Neural cell (in vitro differentiated cells): Measurements from ENCODE around the gene PCDH9. TPM values are rescaled to one million over a fixed set of nuclear protein-coding genes. Genes with fewer than 3 reads are reported as not detected.

Experiments
- H2AFZ ChIP-seq: fragments of 200-600, 300-800 bp; sonication (generic), shearing (Covaris generic); 2 replicates; pipeline ENCODE4 v1.6.0; 2014; ENCODE audit warnings: low read depth, mild to moderate bottlenecking, antibody characterized with exemption, low read length, moderate library complexity
- H3F3A ChIP-seq: fragments of 200-600 bp; shearing (Covaris generic); 2 replicates; pipeline ENCODE4 v1.6.1; 2016; ENCODE audit warnings: mild to moderate bottlenecking, moderate library complexity, mixed read lengths, antibody characterized with exemption, low read length; ENCODE audit not compliant: insufficient read depth, poor library complexity, severe bottlenecking
- H3K27ac ChIP-seq: fragments of 200-600, 300-800 bp; sonication (generic), shearing (Covaris generic); 2 replicates; pipeline ENCODE4 v1.5.1; 2014; ENCODE audit warnings: mild to moderate bottlenecking, low read length, moderate library complexity
- H3K27me3 ChIP-seq: fragments of 300-800, 200-600 bp; sonication (generic), shearing (Covaris generic); 2 replicates; pipeline ENCODE4 v1.6.0; 2014; ENCODE audit warnings: mild to moderate bottlenecking, low read depth, low read length, moderate library complexity; ENCODE audit not compliant: insufficient read depth
- H3K36me3 ChIP-seq: fragments of 300-800, 200-600 bp; sonication (generic), shearing (Covaris generic); 2 replicates; pipeline ENCODE4 v1.5.1; 2014; ENCODE audit warnings: mild to moderate bottlenecking, antibody characterized with exemption, low read length, moderate library complexity; ENCODE audit not compliant: insufficient read depth
- H3K4me2 ChIP-seq: fragments of 300-800, 200-600 bp; sonication (generic), shearing (Covaris generic); 2 replicates; pipeline ENCODE4 v1.6.0; 2014; ENCODE audit warnings: mild to moderate bottlenecking, low read length
- H3K4me3 ChIP-seq: fragments of 300-800, 200-600 bp; sonication (generic), shearing (Covaris generic); 2 replicates; pipeline ENCODE4 v1.5.1; 2014; ENCODE audit warnings: mild to moderate bottlenecking, low read length, moderate library complexity
- H3K79me2 ChIP-seq: fragments of 200-600 bp; shearing (Covaris generic); replicated peaks from 2 replicates; pipeline ENCODE4 v1.6.0; 2014; ENCODE audit warnings: mild to moderate bottlenecking, low read length, moderate library complexity; ENCODE audit not compliant: insufficient read depth
- H3K9ac ChIP-seq: fragments of 300-800, 200-600 bp; sonication (generic), shearing (Covaris generic); 2 replicates; pipeline ENCODE4 v1.6.1; 2016; ENCODE audit warnings: mild to moderate bottlenecking, low read length, mixed read lengths
- H3K9me2 ChIP-seq: fragments of 200-600 bp; shearing (Covaris generic); 2 replicates; pipeline ENCODE4 v1.6.1; 2016; ENCODE audit warnings: mild to moderate bottlenecking, low read length, mixed read lengths; ENCODE audit not compliant: insufficient read depth
- H3K9me3 ChIP-seq: fragments of 200-600, 300-800 bp; sonication (generic), shearing (Covaris generic); 2 replicates; pipeline ENCODE4 v1.6.1; 2016; ENCODE audit warnings: mild to moderate bottlenecking, mixed run types, low read length, moderate library complexity, mixed read lengths
- H4K20me1 ChIP-seq: fragments of 200-600 bp; shearing (Covaris generic); 2 replicates; pipeline ENCODE4 v1.6.1; 2016; ENCODE audit warnings: mild to moderate bottlenecking, mixed run types; ENCODE audit not compliant: insufficient read depth
- EP300 ChIP-seq: fragments of 450-650 bp; conservative IDR thresholded peaks from 2 replicates; pipeline ENCODE4 v1.6.1; 2014; ENCODE audit warnings: antibody characterized with exemption, mild to moderate bottlenecking, moderate library complexity; ENCODE audit not compliant: poor library complexity, severe bottlenecking
- EZH2 ChIP-seq: fragments of 200-600, 300-800 bp; shearing (Covaris generic), sonication (generic); IDR thresholded peaks from 2 replicates; pipeline ENCODE4 v1.6.1; 2014; ENCODE audit warnings: antibody characterized with exemption, low read length, borderline replicate concordance, mild to moderate bottlenecking; ENCODE audit not compliant: insufficient read depth, poor library complexity, severe bottlenecking
- MXI1 ChIP-seq: fragments of 450-650 bp; conservative IDR thresholded peaks from 2 replicates; pipeline ENCODE4 v1.6.1; 2014; ENCODE audit warnings: antibody characterized with exemption, mild to moderate bottlenecking; ENCODE audit not compliant: poor library complexity, severe bottlenecking
- POLR2AphosphoS5 ChIP-seq: IDR thresholded peaks from 2 replicates; pipeline ENCODE4 v1.6.1; 2012
- RAD21 ChIP-seq: fragments of 450-650 bp; conservative IDR thresholded peaks from 2 replicates; pipeline ENCODE4 v1.6.1; 2014; ENCODE audit warnings: antibody characterized with exemption, mild to moderate bottlenecking, moderate library complexity
- SMC3 ChIP-seq: fragments of 450-650 bp; conservative IDR thresholded peaks from 2 replicates; pipeline ENCODE4 v1.6.1; 2014; ENCODE audit warnings: antibody characterized with exemption, mild to moderate bottlenecking, moderate library complexity; ENCODE audit not compliant: poor library complexity
- TAF1 ChIP-seq: IDR thresholded peaks from 2 replicates; pipeline ENCODE4 v1.6.1; 2012; ENCODE audit warnings: low read depth
- polyA plus RNA-seq: library from polyadenylated mRNA; depleted of rRNA; stranded (reverse); fragments of >200 nt; gene quantifications from 2 replicates; pipeline ENCODE4 v1.2.3, GENCODE V29; 2014
- TF ChIP-seq, protein P1 (sequence below): IDR thresholded peaks from 2 replicates; pipeline ENCODE4 v1.6.1; 2012; ENCODE audit warnings: borderline replicate concordance
- TF ChIP-seq, protein P2 (sequence below): fragments of 450-650 bp; IDR thresholded peaks from 2 replicates; pipeline ENCODE4 v1.5.1; 2014; ENCODE audit warnings: antibody characterized with exemption, mild to moderate bottlenecking, moderate library complexity; ENCODE audit not compliant: poor library complexity, severe bottlenecking

PCDH9 gene
- polyA plus RNA-seq, 1 donor from 2014 or later, result 4.6 TPM

DNA sequence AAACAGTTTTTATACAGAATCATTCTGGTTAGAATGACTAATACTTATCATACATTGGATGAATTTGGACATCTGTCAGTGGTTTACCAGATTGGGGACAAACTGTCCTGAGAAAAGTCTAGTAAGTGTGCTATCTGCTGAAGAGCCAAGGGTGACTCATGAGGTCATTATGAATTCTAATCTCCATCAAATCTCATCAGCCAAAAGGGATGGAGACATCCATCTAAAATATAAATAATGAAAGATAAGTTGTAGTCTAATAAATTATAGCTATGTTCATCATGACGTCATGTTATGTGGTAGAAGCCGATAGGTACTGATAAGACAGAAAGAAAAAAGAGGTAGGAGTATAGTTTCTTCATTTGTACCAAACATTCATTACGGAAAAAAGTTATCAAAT is 804.4 kb downstream of the PCDH9 start:
- no peaks in the 10 kb centered on the region for H4K20me1 ChIP-seq
- no peaks in the 10 kb centered on the region for H3K9me3 ChIP-seq
- no peaks in the 10 kb centered on the region for H3F3A ChIP-seq
- H3K27me3 ChIP-seq, result no peaks in the 10 kb centered on the region
- H3K27ac ChIP-seq, result no peak overlapping the region
- H3K79me2 ChIP-seq, result no peaks in the 10 kb centered on the region
- no peaks in the 10 kb centered on the region for H3K9me2 ChIP-seq
- H3K9ac ChIP-seq, result no peak overlapping the region
- H3K4me3 ChIP-seq, result no peak overlapping the region
- TF ChIP-seq SMC3, result no peak
- no peak for TF ChIP-seq EP300
- H3K4me2 ChIP-seq, result no peak overlapping the region
- H3K36me3 ChIP-seq, result no peaks in the 10 kb centered on the region
- no peak overlapping the region for H2AFZ ChIP-seq

DNA sequence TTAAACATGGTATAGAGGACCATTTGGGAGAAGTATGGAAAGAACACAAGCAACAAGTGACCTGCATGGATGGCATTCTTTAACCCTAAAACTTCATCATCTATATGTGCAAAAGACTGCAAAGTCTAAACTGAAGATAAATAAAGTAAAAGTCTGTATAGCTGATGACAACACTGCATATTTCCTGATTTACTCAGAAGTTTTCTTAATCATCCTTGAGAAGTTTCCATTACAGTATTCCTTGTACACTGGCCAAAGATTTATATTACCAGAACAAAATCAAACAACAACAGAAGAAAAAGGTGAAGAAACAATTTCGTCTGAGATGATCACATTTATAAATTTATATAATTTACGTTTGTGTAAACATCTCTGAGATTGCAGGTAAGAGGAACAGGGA is 805.7 kb downstream of the PCDH9 start:
- H2AFZ ChIP-seq, result no peak overlapping the region
- no peaks in the 10 kb centered on the region for H3F3A ChIP-seq
- TF ChIP-seq EZH2 (no peak), TAF1 (no peak), RAD21 (no peak), POLR2AphosphoS5 (no peak), MXI1 (no peak)
- TF ChIP-seq, protein P1, sequence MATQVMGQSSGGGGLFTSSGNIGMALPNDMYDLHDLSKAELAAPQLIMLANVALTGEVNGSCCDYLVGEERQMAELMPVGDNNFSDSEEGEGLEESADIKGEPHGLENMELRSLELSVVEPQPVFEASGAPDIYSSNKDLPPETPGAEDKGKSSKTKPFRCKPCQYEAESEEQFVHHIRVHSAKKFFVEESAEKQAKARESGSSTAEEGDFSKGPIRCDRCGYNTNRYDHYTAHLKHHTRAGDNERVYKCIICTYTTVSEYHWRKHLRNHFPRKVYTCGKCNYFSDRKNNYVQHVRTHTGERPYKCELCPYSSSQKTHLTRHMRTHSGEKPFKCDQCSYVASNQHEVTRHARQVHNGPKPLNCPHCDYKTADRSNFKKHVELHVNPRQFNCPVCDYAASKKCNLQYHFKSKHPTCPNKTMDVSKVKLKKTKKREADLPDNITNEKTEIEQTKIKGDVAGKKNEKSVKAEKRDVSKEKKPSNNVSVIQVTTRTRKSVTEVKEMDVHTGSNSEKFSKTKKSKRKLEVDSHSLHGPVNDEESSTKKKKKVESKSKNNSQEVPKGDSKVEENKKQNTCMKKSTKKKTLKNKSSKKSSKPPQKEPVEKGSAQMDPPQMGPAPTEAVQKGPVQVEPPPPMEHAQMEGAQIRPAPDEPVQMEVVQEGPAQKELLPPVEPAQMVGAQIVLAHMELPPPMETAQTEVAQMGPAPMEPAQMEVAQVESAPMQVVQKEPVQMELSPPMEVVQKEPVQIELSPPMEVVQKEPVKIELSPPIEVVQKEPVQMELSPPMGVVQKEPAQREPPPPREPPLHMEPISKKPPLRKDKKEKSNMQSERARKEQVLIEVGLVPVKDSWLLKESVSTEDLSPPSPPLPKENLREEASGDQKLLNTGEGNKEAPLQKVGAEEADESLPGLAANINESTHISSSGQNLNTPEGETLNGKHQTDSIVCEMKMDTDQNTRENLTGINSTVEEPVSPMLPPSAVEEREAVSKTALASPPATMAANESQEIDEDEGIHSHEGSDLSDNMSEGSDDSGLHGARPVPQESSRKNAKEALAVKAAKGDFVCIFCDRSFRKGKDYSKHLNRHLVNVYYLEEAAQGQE, result no peak
- TF ChIP-seq, protein P2, sequence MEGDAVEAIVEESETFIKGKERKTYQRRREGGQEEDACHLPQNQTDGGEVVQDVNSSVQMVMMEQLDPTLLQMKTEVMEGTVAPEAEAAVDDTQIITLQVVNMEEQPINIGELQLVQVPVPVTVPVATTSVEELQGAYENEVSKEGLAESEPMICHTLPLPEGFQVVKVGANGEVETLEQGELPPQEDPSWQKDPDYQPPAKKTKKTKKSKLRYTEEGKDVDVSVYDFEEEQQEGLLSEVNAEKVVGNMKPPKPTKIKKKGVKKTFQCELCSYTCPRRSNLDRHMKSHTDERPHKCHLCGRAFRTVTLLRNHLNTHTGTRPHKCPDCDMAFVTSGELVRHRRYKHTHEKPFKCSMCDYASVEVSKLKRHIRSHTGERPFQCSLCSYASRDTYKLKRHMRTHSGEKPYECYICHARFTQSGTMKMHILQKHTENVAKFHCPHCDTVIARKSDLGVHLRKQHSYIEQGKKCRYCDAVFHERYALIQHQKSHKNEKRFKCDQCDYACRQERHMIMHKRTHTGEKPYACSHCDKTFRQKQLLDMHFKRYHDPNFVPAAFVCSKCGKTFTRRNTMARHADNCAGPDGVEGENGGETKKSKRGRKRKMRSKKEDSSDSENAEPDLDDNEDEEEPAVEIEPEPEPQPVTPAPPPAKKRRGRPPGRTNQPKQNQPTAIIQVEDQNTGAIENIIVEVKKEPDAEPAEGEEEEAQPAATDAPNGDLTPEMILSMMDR, result no peak
- no peaks in the 10 kb centered on the region for H3K9me3 ChIP-seq
- no peaks in the 10 kb centered on the region for H3K27me3 ChIP-seq
- no peaks in the 10 kb centered on the region for H3K79me2 ChIP-seq
- no peak overlapping the region for H3K4me2 ChIP-seq
- no peaks in the 10 kb centered on the region for H3K9me2 ChIP-seq
- no peak overlapping the region for H3K4me3 ChIP-seq
- no peaks in the 10 kb centered on the region for H3K36me3 ChIP-seq
- H3K9ac ChIP-seq, result no peak overlapping the region
- no peaks in the 10 kb centered on the region for H4K20me1 ChIP-seq
- no peak overlapping the region for H3K27ac ChIP-seq

DNA sequence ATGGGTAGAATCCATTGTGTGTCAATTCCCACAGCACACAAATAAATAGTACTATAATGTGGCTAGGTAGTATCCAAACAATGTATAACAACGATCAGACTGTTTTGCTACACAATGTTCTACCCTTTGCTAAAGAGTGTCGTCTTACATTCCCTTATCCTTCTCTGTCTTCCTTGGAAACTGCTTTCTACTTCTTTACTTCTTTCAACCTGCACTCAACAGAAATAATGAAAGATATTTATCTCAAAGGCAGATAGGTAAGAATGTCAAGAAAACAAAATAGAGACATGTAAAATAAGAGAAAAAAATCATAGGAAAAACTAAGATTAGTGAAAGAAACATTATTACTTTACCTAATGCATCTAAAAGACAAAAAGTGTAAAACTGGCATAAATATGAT is 814.7 kb downstream of the PCDH9 start:
- Histone ChIP-seq H3K4me3 (no peak overlapping the region), H3K27me3 (no peaks in the 10 kb centered on the region), H3K4me2 (no peak overlapping the region), H3K9me2 (no peaks in the 10 kb centered on the region), H3K36me3 (no peaks in the 10 kb centered on the region), H3K9ac (no peak overlapping the region), H3K27ac (no peak overlapping the region), H4K20me1 (no peaks in the 10 kb centered on the region), H3F3A (no peaks in the 10 kb centered on the region), H3K9me3 (no peaks in the 10 kb centered on the region), H3K79me2 (no peaks in the 10 kb centered on the region), H2AFZ (no peak overlapping the region)
- TF ChIP-seq TAF1, result no peak
